ENCODE measurements around the gene MEST.
A peak's percentile ranks its signal among the peaks of the same experiment; 100 is the strongest.
"Not testable (repeated sequence)": the region's sequence is repeated elsewhere in the genome, so short reads cannot be mapped to it uniquely, and the experiment has no call there.

MEST gene

DNA sequence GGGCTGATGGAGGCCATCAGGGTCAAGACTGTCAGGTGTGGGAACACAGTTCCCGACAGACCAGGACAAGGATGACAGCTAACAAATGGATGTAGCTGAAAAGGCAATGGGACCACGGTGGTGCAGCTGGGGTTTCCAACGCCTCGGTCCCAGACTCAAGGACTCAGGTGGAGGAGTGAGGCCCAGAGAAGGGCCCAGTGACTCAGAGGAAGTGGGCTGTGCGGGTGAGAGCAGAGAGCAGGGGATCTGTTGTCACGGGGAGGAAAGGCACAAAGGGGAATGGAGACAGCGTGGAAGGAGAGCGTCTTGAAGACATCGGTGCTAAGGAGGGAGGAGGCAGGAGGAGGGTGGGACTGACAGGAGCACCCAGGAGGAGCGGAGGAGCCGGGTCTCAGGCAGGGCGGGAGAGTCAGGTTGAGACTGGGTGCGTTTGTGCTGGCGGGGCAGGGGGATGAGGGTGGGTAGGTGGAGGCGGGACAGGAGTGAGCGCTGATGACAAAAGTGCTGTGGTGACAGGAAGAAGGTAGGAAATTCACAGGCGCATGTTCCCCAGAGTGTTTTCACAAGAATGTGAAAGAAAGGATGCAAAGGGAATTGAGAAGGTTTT lies 31.7 kb downstream of the MEST start:
- not testable (repeated sequence) for DNase-seq (ENCODE audit: low spot score)

DNA sequence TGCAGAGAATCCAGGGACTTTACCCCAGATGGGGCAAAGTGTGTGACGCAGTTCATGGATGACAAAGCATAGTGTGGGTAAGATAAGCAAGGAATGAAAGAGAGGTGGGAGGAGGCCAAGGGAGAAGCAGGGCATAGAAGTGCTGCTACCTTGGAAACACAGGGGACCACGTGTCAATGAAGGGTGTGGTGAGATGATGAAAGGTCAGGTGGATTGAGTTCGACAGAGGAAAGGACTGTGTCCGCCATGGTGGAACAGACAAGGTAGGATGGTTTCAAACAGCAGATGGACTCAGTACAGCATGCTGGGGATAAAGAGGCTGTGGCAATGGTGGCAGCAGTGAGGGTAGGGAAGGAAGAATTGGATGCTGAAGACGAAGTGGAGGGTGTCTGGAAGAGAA lies 32.7 kb downstream of the MEST start:
- DNase-seq (ENCODE audit: low spot score): no peak

DNA sequence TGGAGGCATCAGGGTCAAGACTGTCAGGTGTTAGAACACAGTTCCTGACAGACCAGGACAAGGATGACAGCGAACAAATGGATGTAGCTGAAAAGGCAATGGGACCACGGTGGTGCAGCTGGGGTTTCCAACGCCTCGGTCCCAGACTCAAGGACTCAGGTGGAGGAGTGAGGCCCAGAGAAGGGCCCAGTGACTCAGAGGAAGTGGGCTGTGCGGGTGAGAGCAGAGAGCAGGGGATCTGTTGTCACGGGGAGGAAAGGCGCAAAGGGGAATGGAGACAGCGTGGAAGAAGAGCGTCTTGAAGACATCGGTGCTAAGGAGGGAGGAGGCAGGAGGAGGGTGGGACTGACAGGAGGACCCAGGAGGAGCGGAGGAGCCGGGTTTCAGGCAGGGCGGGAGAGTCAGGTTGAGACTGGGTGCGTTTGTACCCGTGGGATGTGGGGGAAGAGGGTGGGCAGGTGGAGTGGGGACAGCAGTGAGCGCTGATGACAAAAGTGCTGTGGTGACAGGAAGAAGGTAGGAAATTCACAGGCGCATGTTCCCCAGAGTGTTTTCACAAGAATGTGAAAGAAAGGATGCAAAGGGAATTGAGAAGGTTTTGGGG lies 36.0 kb downstream of the MEST start:
- DNase-seq (ENCODE audit: low spot score): not testable (repeated sequence)

DNA sequence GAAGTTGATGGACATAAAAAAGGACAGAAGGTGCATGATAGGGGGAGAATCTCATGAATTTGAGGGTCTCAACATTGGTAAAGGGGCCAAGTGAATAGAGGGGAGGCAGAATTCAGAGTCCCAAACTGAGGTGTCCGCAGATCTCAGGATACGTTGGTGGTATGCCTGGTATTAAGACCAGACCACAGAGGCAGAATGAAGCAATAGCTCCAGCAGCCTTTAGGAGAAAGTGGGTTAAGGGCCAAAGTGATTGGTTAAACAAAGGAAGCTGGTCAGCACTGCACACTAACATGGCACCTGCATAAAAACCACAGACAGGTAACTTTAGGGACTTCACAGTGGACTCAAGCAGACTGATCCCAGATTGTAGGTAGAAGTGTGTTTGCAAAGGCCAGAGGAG lies 37.5 kb downstream of the MEST start:
- DNase-seq (ENCODE audit: low spot score): no peak

DNA sequence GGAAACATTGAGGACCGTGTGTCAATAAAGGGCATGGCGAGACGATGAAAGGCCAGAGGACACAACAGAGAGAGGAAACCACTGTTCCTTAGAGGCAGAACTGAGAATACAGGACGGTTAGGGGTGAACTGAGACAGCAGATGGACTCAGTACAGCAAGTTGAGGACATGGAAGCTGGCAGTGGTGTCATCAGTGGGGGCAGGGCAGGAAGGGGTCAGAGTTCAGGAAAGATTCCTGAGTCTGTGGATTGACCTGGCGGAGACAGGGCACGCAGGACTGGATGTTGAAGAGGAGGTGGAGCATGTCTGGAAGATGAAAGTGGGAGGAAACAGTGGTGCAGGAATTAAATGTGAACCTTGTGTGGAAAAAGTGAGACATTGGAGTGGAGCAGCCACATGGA lies 46.0 kb downstream of the MEST start:
- DNase-seq (ENCODE audit: low spot score): not testable (repeated sequence)

DNA sequence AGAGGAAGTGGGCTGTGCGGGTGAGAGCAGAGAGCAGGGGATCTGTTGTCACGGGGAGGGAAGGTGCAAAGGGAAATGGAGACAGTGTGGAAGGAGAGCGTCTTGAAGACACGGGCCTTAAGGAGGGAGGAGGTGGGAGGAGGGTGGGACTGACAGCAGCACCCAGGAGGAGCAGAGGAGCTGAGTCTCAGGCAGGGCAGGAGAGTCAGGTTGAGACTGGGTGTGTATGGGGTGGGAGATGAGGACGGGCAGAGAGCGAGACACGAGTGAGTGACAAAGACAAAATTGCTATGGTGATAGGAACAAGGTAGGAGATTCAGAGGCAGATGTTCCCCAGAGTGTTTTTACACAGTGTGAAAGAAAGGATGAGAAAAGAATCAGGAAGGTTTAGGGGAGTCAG lies 49.4 kb downstream of the MEST start:
- DNase-seq (ENCODE audit: low spot score): not testable (repeated sequence)

DNA sequence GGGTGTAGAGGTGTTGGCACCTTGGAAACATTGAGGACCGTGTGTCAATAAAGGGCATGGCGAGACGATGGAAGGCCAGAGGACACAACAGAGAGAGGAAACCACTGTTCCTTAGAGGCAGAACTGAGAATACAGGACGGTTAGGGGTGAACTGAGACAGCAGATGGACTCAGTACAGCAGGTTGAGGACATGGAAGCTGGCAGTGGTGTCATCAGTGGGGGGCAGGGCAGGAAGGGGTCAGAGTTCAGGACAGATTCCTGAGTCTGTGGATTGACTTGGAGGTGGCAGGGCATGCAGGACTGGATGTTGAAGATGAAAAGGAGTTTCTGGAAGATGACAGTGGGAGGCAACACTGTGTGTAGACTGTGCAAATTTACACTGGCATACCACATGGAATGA lies 50.4 kb downstream of the MEST start:
- DNase-seq (ENCODE audit: low spot score): not testable (repeated sequence)

DNA sequence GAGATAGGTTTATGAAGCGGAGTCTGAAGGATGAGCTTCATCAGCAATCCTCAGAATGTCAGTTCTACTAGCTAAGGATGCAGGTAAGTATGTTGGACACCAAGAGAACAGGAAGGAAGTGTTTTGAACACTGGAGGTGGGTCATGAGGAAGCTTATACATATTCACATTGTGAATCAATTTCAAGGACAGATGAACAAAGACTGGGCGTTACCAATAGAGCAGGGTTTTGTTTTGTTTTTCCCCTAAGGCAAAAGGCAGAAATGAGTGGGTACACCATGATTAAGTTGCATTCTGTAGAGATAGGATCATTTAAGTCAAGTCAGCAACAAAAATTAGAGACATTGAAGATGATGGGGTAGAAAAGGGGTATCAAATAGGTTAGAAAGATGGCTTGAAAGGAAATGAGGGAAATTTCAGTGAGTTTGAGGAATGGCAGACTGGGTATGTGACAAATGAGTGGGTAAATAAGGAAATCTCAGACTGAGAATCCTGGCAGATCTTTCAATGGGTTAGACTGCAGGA lies 51.7 kb downstream of the MEST start:
- peak; percentile 4 for DNase-seq (ENCODE audit: low spot score)

DNA sequence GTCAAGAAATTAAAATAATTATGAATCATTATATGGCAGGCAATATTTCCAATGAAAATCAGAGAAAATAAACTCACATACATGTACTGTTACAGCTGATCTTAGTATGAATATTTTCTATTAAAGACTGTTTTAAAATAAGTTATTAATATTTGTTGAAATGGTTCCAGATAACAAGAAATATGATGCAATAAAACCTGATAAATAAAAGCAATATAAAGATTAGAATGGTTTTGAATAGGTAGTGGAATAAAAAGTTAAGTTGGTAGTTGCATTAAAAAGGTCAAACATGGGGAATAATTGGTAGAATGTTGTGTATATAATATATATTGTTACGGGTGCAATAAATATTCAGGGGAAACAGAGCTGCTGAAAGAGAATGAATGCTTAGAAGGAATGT lies 52.5 kb downstream of the MEST start:
- no peak for DNase-seq (ENCODE audit: low spot score)

DNA sequence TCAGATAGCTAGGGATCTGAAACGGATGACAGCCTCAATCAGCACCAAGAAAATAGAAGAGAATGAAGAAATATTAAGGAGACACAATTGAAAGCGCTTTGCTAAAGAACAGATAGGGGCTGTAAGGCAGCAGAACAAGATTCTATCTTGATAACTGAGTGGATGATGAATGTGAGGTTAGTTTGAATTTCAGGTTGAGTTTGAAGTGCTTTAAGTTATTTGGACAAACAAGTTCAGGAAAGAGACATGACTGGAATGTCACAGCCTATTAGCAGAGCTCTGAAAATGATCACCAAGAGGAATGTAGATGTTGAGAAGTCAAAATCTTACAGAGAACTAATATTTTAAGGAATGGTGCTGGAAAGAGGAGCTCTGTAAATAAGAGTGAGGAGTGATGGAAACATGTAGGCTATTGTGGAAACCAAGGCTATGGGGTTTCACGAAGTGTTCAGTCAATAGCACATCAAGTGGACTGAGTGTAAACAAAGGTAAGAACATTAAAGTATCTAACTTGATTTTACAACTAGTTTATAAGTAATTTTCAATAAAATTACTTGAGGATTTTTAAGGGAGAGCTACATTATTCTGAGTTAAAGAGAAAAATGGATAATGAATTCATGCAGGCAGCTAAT lies 61.6 kb downstream of the MEST start:
- DNase-seq (ENCODE audit: low spot score): no peak

DNA sequence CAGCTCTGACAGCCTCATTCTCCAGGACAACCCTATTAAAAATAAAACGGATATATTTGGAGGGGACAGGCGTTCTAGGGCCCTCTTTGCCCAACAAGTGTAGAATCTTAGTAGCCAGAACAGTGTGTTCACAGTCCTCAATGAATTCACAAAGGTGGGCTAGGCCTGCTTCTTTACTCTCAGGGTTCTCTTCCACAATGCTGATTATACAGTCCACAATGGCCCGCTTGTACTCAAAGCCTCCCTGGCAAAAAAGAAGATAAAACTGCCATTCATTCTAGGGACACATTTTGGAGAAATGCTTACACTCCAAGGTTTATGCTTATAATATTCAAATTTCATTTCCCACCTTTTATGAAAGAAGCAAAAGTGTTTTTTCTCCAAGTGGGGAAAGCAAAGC lies 62.6 kb downstream of the MEST start:
- DNase-seq (ENCODE audit: low spot score): no peak
